NCI-H510A treated with DMSO at 0.1 percent for 48 hours (cell line): ENCODE measurements around the gene SUPT3H.

Experiments used
- DNase-seq: peaks from one replicate; lab custom pipeline; 2025; lab: John Stamatoyannopoulos, UW

Gene SUPT3H

DNA sequence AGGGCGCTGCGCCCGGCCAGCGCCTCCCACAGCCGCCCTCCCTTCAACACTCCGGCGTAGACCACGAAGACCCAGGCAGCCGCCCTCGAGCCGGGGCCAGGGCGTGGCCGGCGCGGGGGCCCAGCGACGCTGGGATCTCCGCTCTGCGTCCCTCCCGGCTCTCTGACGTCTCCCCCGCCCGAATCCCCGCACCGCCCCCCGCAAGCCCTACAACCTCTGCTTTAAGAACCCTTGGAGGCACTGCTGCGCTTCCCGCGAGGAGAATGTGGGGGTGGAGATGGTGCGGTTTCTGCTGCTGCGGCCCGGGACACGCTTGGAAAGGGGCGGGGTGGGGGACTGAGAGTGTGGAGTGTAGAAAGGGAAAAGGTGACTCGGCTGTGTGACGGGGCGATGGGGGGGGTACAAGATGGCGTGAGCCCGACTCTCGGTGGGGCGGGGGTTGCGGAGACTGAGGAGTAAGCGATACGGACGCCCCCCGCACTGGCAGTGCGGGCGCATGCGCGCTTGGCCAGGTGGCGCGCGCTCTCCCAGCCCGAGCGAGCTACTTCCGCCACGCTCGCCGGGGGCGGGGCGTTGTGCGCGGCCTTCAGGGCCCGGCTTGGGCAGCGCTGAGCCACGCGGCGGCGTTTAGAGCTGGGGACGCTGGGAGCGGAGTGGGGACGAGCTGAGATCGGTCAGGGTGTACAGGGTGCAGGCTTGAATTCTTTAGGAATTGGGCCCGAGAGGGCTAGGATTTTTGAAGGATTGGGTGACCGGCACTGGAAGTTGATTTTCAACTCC is at the start of gene SUPT3H:
SUPT3H (minus strand) TSS at position 381 of the 780 bp plus-strand sequence.
- peak; percentile 97 for DNase-seq

DNA sequence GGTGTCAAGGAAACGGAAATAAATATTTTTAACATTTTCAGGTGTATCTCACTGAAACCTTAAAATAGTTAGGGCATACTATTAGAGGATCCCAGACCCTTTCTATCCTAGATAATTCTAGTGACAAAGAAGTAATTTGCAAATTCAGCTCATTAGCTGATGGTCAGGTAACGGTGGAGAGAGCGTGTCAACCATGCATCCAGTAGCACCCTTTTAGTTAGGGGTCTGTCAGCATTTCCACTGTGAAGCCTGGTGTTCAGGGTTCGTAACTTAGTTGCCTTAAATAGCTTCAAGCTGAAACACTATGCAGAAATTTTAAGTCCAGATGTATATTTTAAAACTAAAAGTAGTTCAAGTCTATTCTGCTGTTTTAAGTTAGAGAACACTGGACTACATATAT is 48.5 kb upstream of the SUPT3H start:
- no peak for DNase-seq

DNA sequence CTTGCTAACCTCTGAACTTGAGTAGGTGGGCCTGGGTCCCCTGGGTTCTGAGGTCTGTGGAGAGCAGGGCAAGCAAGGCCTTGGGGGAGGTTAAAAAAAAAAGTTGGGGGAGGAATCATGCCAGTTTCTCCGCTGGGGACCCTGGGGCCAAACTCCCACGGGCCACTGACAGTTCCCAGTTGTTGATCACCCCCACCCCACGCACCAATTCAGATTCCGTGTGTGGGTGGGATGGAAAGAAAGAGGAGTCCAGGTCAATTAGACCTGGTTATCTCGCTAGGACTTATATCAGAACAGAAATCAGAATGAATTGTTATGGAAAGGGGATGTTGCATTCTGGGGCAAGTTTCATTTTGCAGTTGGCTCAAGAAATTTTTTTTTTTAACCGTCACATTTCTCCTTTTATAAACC is 46.7 kb upstream of the SUPT3H start:
- DNase-seq, result no peak

DNA sequence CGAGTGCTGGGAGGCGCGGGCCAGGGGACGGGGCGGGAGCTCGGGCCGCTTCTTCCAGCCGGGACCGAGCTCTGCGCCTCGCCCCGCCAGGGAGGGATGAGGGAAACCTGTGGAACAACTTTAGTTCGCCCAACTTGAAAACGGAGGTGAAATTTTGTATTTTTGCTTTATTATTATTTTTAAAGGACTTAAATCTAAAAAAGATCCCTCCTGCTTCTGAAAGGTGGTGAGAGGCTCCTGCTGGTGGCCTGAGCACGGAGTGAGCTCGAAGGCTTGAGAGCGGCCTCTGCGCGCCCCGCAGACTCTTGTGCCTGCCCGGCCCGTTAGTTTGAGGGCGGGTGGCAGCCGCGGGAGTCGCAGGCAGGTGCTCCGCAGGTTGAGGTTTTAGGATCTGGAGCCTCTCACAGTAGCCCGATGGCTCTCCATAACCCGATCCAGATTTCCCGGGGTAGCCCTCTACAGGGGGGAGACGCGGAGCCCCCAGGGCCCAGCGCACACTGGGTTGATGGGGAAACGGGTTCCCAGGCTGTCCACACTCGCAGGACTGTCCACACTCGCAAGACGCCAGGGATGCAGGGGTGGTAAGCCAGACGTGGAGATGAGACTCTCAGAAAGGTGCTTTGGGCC is 46.2 kb upstream of the SUPT3H start:
- no peak for DNase-seq

DNA sequence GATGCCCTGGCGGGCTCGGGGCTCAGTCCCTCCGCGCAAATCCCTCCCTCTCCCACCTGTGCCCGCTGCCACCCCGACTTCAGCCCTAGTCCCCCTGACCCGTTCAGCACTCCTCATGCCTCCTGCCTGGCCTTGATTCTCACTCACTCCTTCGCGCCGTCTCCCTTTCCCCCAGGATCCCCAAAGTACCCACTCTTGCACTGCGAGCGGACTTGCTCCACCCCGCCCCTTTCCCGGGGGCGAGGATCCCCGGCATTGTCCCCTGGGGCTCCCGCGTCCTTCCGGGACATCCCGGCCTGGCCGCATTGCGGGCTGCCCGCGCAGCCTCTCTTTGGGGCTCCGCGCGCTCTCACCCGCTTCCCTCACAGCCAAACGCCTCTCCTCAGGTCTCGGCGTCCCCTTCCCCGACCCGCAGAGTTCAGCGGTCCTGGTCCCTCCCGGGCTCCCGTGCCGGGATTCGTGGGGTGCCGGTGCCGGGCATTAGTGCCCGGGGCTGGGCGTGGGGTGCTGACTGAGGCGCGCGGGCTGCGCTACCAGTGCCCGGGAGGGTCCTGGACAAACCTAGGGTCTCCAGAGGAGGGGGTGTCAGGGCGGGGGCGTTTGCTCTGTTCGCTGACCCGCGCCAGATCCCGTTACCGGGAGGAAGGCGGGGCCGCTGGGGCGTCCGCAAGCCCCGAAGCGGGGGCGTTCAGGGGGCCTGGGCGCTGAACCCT is 45.5 kb upstream of the SUPT3H start:
- no peak for DNase-seq

DNA sequence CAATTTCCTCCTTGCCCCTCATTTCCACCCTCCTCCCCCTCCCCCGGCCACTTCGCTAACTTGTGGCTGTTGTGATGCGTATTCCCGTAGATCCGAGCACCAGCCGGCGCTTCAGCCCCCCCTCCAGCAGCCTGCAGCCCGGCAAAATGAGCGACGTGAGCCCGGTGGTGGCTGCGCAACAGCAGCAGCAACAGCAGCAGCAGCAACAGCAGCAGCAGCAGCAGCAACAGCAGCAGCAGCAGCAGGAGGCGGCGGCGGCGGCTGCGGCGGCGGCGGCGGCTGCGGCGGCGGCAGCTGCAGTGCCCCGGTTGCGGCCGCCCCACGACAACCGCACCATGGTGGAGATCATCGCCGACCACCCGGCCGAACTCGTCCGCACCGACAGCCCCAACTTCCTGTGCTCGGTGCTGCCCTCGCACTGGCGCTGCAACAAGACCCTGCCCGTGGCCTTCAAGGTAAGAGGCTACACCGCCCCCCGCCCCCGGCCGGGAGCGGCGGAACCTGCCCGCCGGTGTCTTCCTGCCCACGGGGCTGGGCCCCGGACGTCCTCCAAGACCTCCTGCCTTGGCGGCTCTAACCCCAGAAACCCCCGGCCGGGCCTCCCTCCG is 44.9 kb upstream of the SUPT3H start:
- DNase-seq, result peak; percentile 48

DNA sequence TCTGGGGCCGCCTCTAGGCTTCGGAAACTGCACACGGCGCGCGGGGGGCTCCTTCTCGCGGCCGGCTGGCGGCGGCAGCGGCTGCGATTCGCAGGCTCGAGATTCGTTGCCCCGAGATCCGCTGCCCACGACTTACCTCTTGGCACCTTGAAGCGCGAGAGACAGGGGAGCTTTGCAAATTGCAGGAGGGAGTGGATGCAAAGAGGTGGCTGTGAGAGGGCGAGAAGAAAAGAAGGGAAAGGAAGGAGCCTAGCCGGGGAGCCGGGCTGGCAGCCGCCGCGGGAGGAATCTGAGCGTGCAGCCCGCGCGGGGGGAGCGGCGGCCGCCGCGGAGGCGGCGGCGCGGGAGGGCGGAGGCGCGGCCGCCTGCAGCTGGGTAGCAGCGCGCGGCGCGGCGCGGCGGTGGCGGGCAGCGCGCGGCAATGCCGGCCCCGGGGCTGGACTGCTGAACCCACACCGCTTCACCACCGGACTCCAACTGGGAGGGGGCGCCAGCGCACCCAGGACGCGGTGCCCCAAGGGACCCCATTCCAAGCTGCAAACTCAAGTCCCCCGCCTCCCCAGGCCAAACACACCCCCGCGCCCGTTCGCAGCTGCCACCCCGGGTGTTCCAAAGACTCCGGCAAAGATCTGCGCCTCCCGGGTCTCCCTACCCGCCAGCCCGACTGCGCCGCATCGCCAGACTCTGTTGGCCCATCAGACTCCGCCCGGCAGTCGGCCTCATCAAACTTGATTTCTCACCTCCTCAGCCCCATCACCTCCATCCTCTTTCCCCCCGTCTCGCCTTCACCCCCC is 44.2 kb upstream of the SUPT3H start:
- DNase-seq, result peak; percentile 37

DNA sequence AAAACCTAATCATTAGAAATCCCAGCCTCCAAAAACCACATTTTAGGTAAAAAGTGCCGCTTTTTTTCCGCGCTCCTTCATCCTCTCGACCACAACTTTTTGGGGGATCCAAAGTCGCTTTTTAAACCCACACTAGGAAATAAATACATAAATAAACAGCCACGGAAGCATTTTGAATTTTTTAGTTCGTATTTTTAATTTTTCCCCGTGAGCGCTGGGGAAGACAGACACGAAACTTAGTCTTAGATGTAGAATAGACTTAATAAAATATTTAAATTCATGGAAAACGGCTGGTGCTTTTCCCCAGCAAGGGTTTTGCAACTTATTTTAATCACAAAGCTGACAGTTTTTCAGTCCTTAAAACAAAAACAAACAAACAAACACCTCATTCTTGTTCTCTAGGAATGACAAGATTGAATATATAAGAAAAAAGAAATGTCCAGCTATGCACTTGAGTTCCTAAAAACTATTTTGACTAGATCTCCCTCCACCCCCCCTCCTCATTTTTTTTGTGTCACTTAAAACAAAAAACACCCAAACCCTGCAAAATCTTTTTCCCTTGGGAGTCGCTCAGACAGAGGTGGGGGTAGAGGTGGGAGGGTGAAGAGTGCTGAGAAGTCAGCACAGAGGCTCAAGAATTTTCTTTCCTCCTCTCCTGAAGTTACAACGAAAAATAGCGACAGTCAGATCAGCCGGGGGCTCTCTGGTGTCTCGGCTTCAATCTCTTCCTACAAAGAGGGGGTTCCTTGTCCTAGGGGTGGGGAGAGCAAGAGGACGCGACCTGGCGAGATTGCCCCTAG is 43.4 kb upstream of the SUPT3H start:
- peak; percentile 19 for DNase-seq

DNA sequence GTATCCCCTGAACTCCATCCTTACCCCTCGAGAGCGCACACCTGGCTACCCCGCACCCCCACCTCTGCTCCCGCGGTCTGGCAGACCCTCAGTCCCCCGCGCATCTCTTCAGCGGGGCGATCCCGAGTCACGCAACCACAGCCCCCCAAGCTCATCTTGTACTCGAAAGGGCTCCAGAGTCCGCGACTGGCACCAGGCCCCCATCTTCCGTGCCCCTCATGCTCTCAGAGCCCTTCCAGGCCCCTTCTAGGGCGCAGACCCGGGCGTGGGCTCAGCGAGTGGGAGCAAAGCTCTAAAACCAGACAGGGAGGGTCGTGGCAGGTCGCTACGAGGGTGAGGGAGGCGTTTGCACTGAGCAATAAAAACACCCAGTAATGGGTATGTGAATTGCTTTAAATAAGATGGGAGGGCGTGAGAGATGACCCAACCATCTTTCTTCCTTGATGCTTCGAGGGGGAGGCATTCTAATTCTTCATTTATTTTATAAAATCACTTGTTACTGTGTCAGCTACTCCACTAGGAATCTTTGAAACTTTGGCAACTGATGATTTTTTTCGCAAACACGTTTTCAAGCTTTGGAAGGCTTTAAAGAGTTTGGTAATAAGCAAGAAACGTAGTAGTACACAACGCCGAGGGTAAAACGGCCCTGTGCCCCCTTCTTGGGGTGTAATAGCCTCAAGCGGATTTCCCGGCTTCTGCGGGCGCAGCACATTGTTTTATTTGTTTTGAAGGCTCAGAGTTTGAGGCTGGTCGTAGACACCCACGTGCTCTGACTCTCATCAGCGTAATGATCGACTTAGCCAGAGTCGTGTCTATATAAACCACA is 42.6 kb upstream of the SUPT3H start:
- DNase-seq, result peak; percentile 3

DNA sequence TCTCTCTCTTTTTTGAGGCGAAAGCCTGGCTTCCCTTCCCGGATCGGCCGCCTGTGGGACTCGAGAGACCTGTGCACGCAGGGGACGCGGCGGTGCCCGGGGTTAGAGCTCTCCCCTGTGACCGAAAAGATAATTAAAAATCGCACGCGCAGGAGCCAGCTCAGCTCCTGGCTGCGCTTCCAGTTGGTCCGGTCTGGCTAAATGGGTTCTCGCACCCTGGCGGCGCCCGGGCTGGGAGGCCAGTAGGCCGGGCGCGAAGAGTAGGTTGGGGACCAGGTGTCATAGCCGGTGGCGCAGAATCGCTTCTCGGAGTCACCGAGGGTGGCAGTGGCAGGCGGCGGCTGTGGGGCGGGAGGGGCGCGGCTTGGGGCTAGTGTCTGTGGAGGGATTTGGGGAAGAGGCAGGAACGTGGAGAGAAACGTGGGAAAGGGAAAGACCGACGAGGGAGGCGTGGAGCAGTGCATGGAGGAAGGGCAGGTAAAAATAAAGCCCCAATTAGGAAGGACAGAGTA is 41.9 kb upstream of the SUPT3H start:
- peak; percentile 40 for DNase-seq

DNA sequence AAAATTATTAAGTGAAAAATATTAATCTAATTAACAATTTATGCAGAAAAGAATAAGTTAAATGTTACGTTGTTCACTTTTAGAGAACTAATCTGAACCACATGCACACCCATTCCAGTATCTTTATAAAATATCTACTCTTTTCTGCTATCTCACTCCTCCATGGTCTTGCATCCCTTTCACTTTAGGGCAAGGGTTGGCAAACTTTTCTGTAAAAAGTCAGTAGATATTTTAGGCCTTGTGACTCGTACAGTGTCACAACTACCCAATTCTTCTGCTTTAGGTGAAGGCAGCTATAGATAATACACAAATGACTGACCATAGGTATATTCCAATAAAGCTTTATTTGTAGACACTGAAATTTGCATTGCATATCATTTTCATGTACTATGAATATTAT is 39.7 kb upstream of the SUPT3H start:
- DNase-seq, result no peak

DNA sequence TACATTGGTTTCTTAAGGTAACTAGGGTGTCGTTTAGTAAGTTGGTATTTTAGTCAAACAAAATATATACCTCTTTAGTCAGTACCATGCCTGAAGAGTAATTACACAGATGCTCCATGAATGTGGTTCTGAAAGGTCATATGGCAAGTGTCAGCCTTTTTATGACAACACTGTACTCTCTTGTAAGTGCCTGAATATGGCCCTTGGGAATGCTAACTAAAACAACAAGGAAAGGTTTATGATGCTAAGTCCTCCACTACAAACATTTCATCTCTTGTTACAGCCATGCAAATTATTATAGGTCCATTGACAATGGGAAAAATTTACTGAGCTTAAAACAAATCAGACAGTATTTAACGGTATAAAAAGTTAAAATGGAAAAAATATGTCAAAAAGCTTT is 39.0 kb upstream of the SUPT3H start:
- no peak for DNase-seq

DNA sequence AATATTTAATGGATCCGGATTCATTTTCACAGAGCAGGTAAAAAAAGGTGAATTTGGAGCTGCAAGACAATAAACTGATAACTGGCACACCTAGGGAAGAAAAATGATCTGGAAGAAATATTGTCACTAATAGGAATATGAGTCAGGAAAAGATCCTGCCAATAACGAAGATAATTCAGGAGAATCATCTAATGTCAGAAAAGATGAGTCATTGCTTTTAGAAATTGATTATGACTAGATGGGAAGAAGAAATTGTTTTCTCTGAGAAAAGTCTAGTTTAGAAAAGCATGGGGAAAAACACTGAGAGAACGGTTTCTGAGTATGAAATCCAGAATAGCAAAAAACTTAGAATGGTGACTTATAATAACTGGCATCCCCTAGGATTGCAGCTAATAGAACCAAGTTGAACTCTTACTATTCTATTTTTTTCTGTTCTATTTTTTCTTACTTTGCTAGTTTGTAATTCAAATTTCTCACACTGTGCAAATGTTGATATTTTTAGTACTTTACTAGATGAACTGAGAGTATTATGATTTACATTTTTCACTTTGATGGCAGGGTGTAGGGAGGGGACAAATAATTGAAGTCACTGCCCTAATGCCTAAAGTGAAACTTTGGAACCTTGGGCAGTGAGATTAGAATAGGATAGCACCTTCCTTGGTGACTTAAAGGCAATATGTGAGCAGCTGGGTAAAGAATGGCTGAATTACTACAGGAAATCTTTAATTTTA is 38.2 kb upstream of the SUPT3H start:
- no peak for DNase-seq

DNA sequence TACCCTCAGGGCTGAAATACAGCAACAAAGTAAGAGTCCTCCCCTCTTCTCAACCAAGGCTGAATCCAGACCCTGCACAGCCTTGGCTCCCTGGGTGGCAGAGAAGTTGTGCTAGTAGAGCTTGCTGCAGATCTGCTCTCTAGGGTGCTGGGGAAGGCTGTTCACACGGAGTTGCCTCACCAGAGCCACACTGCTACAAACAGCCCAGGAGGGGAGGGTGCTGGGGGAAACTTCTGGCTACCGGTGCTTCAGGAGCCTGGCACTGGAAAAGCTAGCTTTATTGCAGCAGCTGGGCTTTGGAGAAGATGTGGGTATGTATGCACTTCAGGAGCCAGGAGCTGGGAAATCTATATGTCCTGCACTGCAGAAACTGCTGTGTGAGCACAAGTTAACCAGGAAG is 37.6 kb upstream of the SUPT3H start:
- peak; percentile 5 for DNase-seq

DNA sequence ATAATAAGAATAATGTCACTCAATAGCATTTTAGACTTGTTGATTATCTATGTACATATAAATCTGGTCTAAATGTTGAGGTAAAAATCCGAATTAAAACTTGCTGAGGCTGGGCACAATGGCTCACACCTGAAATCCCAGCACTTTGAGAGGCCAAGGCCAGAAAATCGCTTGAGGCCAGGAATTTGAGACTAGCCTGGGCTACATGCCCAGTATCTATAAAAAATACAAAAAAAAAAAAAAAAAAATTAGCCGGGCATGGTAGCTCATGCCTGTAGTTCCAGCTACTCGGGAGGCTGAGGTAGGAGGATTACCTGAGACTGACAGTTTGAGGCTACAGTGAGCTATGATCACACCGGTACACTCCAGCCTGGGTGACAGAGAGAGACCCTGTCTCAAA is 34.2 kb upstream of the SUPT3H start:
- DNase-seq, result no peak

DNA sequence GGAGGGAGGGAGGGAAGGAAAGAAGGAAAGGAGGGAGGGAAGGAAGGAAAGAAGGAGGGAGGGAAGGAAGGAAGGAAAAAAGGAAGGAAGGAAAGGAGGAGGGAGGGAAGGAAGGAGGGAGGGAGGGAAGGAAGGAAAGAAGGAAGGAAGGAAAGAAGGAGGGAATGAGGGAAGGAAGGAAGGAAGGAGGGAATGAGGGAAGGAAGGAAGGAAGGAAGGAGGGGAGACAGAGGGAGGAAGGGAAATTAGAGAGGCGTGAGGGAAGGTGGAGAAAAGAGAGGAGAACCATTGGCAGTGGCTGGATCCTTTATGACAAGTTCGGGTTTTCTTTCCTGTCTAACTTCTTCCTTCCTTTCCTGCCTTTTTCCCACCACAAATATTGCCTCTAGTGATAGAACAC is 22.3 kb upstream of the SUPT3H start:
- no peak for DNase-seq

DNA sequence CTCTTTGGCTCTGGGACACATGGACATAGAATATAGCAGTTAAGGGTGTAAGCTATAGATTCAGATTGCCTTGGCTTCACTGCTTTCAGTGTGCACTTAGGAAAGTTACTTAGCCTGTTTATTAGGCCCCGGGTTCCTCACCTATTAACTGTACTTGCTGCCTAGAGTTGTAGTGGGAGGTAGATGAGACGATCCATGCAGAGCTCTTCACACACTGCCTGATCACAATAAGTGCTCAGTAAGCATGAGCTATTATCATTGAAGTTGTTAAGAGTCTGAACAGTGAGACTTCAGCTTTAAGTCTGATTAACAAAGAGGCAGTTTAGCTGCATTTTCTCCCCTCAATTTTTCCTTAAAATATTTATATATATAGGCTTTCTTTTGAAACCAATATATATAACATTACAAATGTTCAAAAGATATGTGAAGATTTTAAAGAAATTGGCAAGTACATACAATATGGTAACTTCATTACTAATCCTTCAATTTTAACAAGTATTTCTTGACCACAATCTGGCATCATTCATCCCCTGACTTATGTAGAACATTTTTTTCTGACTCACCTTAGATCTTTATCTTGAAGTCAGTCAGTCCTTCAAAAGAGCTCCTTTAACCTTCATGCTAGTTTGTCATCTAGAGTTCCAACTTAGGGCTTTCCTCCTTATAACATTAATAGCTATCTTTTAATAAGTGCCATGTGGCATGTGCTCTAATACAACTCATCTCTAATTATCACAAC is 20.5 kb upstream of the SUPT3H start:
- peak; percentile 9 for DNase-seq

DNA sequence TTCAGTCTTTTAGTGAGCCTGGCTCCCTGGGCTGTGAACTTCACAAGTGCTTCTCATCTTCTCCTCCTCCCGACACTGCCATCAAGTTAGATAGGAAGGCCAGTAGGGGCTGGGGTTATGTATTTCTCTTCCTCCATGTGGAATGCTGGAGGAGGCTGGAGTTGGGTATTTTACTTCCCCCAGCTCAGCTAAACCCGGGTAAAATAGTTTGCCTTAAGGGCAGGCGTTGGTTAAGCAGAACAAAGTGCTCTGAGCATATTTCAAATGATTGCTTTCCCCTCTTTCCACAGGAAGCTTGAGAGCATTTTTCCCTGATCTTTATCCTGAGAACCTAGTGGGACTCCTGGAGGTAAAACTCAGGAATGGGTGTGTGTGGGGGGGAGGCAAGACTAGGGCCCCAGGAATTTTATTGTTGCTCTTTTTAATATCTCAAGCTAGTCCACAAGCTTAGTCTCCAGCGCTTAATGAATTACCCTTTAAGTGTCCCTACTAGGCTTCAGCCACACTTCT is 16.9 kb upstream of the SUPT3H start:
- DNase-seq, result no peak
